GM08714 (cell line): ENCODE results near the gene JAZF1.

Source experiments
- H3K4me3 ChIP-seq: fragments of 200-500 bp; sonication (Bioruptor generic); 2 replicates; pipeline ENCODE4 v1.5.1; 2014; ENCODE audit warnings: mild to moderate bottlenecking, low read length, inconsistent platforms
- ZNF274 ChIP-seq: IDR thresholded peaks from 2 replicates; pipeline ENCODE4 v1.6.1; 2012; ENCODE audit warnings: mild to moderate bottlenecking, low read depth, low read length

The JAZF1 gene

GRCh38 chr7:28180031-28180363, 598 bp downstream of the JAZF1 start:
- peak overlapping the region; percentile 56 for H3K4me3 ChIP-seq
- no peak for TF ChIP-seq ZNF274

- peak overlapping the region; percentile 56 for H3K4me3 ChIP-seq
- TF ChIP-seq ZNF274, result no peak
These were observed 1.2 kb downstream of the JAZF1 start for GRCh38 chr7:28179120-28180030.

GRCh38 chr7:28178599-28178998, 2.0 kb downstream of the JAZF1 start:
- TF ChIP-seq ZNF274, result no peak
- H3K4me3 ChIP-seq, result no peak overlapping the region

DNA sequence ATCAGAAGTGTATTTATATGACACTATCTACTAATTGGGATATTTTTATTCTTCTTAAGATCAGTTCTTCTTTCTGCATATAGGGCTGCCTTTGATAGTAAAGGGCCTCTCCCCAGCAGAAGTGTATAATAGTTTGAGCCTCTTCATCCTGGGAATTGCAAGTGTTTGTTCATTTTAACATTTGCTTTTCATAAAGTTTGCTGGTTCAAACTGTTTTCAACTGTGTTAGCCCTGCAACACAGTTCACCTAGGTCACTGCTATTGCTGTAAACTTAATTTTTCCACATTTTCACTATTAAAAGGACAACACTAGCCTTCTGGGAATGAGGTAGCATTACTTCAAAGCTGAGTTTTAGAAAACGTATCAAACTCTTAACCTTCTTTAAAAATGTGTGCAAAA, 2.8 kb downstream of the JAZF1 start:
- H3K4me3 ChIP-seq, result no peak overlapping the region
- no peak for TF ChIP-seq ZNF274

DNA sequence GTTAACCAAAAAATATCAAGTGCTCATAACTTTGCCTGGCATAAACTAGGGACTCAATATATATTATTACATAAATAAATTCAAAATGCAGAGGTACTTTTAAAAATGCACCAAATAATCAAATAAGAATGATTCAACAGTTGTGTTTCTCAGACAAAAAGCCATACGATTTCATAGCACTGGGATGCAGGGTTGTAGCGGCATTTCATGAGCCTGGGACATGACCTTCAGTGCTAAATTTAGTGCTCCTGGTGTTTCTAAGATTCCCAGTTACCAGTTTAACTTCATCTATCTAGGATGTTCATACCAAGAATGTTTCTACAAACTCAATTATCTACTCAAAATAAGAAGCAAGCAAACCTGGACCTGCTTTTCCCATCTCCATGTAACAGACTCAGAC, 4.0 kb downstream of the JAZF1 start:
- no peak overlapping the region for H3K4me3 ChIP-seq
- no peak for TF ChIP-seq ZNF274

GRCh38 chr7:28176174-28176573, 4.4 kb downstream of the JAZF1 start:
- no peak overlapping the region for H3K4me3 ChIP-seq
- no peak for TF ChIP-seq ZNF274

- no peak overlapping the region for H3K4me3 ChIP-seq
- TF ChIP-seq ZNF274, result no peak
These were observed 5.5 kb downstream of the JAZF1 start for GRCh38 chr7:28174901-28175661.

- no peak for TF ChIP-seq ZNF274
- no peak overlapping the region for H3K4me3 ChIP-seq
These were observed 6.2 kb downstream of the JAZF1 start for GRCh38 chr7:28174442-28174841.

DNA sequence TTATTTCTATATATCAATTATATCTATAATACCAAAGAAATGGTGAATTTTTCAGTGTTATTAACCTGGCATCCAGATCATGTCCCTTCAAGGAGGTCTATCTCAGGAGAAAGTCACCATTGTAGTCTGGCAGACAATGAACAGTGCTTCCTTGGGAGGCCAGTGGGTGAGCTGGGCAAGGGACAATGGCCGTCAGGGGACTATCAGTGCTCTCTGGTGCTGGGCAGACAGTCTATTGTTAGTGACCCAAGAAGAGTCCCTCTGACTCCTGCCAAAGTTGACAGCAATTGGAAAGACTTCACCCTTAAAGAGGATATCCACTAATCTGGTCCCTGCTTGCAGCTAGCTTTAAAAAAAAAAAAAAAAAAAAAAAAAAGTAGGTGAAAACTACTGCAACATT, 7.1 kb downstream of the JAZF1 start:
- TF ChIP-seq ZNF274, result no peak
- no peak overlapping the region for H3K4me3 ChIP-seq

- H3K4me3 ChIP-seq, result no peak overlapping the region
- no peak for TF ChIP-seq ZNF274
These were observed 7.6 kb downstream of the JAZF1 start for GRCh38 chr7:28172958-28173357.

GRCh38 chr7:28170701-28171100, 9.9 kb downstream of the JAZF1 start:
- no peak overlapping the region for H3K4me3 ChIP-seq
- no peak for TF ChIP-seq ZNF274

- no peak overlapping the region for H3K4me3 ChIP-seq
- no peak for TF ChIP-seq ZNF274
These were observed 11.4 kb downstream of the JAZF1 start for GRCh38 chr7:28169230-28169629.

DNA sequence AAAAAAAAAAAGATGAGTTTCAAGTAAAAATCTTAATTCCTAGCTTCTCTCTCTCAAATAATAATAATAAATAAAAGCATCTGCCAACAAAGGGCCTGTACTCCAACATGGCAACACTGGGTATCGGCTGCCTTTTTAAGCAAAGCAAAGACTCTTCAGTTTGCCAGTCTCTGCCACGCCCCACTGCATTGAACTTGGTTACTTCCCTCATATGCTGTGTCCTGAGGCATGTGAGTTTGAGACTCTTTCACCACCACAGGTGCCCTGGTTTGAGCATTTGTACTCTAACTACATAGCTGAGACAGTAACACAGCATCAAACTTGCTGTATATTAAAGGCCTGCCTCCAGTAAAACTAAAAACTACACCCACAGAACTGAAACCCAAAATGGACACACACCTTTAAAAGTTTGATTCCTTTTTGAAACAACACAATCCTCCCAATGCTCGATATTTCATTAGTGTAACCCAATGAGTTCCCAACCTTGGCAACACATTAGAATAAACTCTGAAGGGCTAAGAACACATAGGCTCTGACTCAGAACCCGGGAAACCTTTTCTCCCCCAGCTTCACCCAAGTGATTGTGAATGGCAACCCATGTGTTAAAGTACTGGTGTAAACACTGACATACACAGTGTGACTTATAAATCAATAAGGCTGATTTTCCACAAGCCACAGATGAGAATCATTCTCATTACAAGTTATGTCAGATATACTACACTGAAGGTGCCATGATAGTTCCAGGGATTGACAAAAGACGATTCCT, 12.0 kb downstream of the JAZF1 start:
- H3K4me3 ChIP-seq, result no peak overlapping the region
- TF ChIP-seq ZNF274, result no peak

GRCh38 chr7:28166982-28167715, 13.4 kb downstream of the JAZF1 start:
- no peak overlapping the region for H3K4me3 ChIP-seq
- TF ChIP-seq ZNF274, result no peak
